Cortex of kidney (tissue), 1 donor: Measurements from ENCODE around the gene PGRMC2.
"Not testable (repeated sequence)": the region's sequence is repeated elsewhere in the genome, so short reads cannot be mapped to it uniquely, and the experiment has no call there.

Source experiments
- DNase-seq: peaks from one replicate; lab custom pipeline; 2025; lab: John Stamatoyannopoulos, UW

PGRMC2 gene

GRCh38 chr4:128267745-128268144 is 19.9 kb downstream of the PGRMC2 start:
- DNase-seq, result no peak

- DNase-seq, result not testable (repeated sequence)
Measured at GRCh38 chr4:128267171-128267570, 20.4 kb downstream of the PGRMC2 start.

- not testable (repeated sequence) for DNase-seq
Measured at GRCh38 chr4:128265550-128265949, 22.1 kb downstream of the PGRMC2 start.

- DNase-seq, result not testable (repeated sequence)
Measured at GRCh38 chr4:128259889-128260288, 27.7 kb downstream of the PGRMC2 start.

- DNase-seq, result not testable (repeated sequence)
Measured at GRCh38 chr4:128258166-128258565, 29.4 kb downstream of the PGRMC2 start.

DNA sequence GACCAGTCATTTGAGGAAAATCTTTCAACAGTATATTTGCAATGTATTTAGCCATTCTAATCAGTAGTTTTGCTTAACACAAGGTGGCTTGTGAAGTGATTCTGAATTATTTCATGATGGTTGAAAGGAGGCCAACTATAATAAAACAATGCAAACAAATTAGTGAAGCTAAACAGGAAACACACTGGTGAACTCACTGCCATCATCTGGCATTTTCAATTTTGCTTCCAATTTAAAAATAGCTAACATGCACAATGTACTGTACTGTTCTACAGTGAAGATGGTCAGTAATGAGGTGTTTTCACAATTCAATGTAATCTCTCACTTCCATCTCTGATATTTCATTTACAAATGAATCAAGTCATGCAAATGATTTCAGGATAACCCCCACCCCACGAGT is 31.1 kb downstream of the PGRMC2 start:
- DNase-seq, result no peak

DNA sequence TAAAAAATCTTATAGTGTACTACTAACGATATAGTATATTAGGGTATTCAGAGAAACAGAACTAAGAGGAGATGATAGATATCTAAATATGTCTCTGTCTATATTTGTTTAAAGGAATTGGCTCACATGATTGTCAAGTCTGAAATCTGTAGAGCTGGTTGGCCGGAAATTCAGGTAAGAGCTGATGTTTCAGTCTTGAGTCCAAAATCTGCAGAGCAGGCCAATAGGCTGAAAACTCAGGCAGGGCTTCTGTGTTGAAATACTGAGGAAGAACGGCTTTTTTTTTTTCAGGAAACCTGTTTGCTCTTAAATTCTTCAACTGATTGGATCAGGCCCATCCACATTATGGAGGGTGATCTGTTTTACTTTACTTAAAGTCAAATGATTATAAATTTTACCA is 31.7 kb downstream of the PGRMC2 start:
- DNase-seq, result no peak

GRCh38 chr4:128249787-128250668 is 37.6 kb downstream of the PGRMC2 start:
- no peak for DNase-seq

GRCh38 chr4:128247906-128248305 is 39.7 kb downstream of the PGRMC2 start:
- DNase-seq, result no peak

DNA sequence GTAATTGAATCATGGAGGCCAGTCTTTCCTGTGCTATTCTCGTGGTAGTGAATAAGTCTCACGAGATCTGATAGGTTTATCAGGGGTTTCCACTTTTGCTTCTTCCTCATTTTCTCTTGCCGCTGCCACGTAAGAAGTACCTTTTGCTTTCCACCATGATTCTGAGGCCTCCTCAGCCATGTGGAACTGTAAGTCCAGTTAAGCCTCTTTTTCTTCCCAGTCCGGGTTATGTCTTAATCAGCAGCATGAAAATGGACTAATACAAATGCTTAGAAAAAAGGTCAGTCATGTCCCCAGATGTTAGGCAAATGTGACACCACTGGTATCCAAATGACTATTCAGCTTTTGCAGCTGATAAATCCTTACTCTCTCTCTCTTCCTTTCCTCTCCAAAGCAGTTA is 42.2 kb downstream of the PGRMC2 start:
- not testable (repeated sequence) for DNase-seq

GRCh38 chr4:128244379-128244778 is 43.2 kb downstream of the PGRMC2 start:
- DNase-seq, result no peak

- DNase-seq, result no peak
Measured at GRCh38 chr4:128242601-128243000, 45.0 kb downstream of the PGRMC2 start.

DNA sequence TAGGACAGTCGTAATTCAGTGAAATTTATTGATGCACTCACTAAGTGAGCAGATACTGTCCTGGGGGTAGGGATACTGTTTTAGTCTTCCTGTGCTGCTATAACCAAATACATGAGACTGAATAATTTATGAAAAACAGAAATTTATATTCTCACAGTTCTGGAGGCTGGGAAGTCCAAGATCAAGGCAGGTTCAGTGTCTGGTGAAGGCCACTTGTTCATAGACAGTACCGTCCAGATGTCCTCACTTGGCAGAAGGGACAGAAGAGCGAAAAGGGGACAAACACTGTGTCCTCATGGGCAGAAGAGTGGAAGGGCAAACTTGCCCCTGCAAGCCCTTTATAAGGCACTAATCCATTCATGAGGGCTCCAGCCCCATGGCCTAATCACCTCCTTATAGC is 45.6 kb downstream of the PGRMC2 start:
- DNase-seq, result no peak

GRCh38 chr4:128241425-128241913 is 46.1 kb downstream of the PGRMC2 start:
- DNase-seq, result no peak

- no peak for DNase-seq
Measured at GRCh38 chr4:128241019-128241418, 46.6 kb downstream of the PGRMC2 start.

- DNase-seq, result no peak
Measured at GRCh38 chr4:128234836-128235235, 52.8 kb downstream of the PGRMC2 start.

- DNase-seq, result no peak
Measured at GRCh38 chr4:128232719-128233118, 54.9 kb downstream of the PGRMC2 start.

- DNase-seq, result no peak
Measured at GRCh38 chr4:128228845-128229795, 58.5 kb downstream of the PGRMC2 start.

GRCh38 chr4:128227991-128228571 is 59.5 kb downstream of the PGRMC2 start:
- DNase-seq, result no peak

GRCh38 chr4:128225148-128225547 is 62.5 kb downstream of the PGRMC2 start:
- no peak for DNase-seq

DNA sequence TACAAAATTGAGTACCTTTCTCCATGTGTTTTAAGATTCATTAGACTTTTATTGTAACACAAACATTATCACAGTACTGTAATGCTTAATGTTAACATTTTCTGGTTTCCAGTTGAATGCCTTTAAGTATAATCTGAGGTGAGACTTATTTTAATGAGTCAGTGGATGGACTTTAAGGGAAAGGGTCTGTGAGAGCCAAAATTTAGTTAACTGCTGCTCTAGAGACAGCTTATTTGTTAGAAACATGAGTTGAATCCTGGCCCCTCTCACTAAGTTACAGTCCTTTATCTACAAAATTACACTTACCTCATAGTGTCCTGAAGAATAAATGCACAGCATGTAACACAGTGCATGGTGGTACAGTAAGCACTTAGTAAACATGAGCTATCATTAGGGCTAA is 66.0 kb downstream of the PGRMC2 start:
- no peak for DNase-seq
